GM18502 (cell line): ENCODE data around the gene GHITM.

Source experiments
- ATAC-seq: cut with Tn5 transposase; IDR thresholded peaks from one replicate; pipeline ENCODE4 v1.9.1; 2021; ENCODE audit warnings: mild to moderate bottlenecking; ENCODE audit not compliant: unreplicated experiment, poor library complexity

The GHITM gene

GRCh38 chr10:84196941-84197340 lies 57.6 kb downstream of the GHITM start:
- ATAC-seq: no peak

- no peak for ATAC-seq
Measured at GRCh38 chr10:84197643-84198042, 58.3 kb downstream of the GHITM start.

- ATAC-seq: no peak
Measured at GRCh38 chr10:84198206-84198915, 59.1 kb downstream of the GHITM start.

- ATAC-seq: no peak
Measured at GRCh38 chr10:84200537-84201243, 61.4 kb downstream of the GHITM start.

- ATAC-seq: no peak
Measured at GRCh38 chr10:84201244-84201606, 61.9 kb downstream of the GHITM start.

GRCh38 chr10:84201682-84202081 lies 62.4 kb downstream of the GHITM start:
- ATAC-seq: no peak

- ATAC-seq: no peak
Measured at GRCh38 chr10:84202349-84202748, 63.0 kb downstream of the GHITM start.
